ENCODE measurements around the gene CYP2A6.
"Not testable (repeated sequence)": the region's sequence is repeated elsewhere in the genome, so short reads cannot be mapped to it uniquely, and the experiment has no call there.

Gene CYP2A6

DNA sequence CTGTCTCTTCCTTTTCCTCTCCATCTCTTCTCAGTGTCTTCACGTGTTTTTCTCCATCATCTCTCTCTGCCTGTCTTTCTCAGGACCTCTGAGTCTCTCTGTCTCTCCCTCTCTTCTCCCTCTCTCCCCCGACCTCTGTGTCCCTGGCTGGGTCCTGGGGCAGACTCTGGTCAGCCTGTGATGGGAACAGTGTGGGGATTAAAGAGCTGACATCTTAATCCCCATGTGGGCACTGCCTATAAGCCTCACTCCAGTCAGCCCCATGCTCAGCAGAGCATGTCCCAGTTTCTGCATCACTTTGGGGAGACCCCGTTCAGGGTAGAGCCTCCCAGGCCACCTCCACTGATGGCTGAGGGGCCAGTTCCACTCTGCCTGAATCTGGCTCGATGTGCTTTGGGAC is 35.0 kb downstream of the CYP2A6 start:
- DNase-seq = no peak

DNA sequence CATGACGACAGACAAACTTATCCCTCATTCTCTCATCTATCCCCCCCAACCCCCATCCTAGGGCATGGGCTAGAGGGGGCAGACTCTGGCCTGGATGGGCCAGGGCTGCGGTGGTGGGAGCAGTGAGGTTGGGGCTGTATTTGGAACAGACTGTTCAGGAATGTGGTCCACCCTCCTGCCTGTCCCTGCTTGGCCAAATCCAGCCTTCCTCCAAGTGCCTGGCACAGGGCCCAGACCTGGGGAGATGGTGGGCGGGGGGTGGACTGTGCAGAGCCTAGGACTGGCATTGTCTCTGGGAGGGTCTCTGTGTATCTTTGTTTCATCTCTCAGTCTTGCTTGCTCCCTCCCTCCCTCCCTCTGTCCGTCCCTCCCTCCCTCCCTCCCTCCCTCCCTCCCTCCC is 37.1 kb downstream of the CYP2A6 start:
- DNase-seq = no peak

DNA sequence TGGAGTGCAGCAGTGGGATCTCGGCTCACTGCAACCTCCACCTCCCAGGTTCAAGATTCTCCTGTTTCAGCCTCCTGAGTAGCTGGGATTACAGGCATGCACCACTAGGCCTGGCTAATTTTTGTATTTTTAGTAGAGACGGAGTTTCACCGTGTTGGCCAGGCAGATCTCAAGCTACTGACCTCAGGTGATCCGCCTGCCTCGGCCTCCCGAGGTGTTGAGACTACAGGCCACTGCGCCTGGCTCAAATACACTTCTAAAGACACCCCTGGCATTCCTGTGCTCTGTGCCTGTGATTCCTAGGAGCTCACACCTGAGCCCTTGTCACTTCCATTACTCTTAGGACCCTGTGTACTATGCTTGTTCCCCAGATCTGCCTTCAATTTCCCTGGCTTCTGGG is 37.7 kb downstream of the CYP2A6 start:
- DNase-seq = not testable (repeated sequence)

DNA sequence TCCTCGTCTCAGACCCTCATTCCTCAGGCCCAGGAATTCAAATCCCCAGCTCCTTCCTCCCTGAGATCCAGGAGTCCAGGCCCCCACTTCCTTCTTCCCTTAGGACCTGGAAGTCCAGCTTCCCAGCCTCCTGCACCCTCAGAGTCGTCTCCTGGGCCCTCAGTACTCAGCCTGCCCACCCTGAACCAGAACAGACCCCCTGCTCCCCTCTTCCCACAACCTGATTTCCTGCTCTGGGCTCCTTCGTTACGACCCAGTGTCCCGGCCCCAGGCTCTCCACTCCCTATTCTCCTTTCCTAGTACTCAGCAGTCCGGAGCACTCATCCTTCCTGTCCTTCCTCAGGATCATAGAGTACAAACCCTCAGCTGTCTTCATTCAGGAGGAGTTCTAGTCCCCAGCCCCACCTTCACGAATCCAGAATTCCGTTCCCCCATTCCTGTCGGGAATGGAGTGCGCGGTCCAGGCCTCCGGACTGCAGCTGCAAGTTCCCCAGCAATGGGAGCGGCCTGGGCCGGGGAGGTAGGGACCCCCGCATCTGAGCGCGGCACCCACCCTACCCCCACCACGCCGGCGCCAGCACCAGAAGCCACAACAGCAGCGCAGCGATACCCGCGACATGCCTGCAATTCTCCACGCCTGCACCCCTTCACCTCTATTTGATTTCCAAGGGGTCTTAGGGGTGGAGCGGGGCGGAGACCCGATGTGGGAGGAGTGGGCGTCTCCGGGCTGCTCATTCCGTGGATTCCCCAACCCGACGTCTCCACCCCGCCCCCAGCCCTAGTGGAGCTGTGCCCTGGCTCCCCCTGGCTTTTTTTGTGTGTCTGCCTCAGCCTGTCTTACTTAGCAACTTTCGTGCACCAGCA is 38.5 kb downstream of the CYP2A6 start:
- DNase-seq = no peak

DNA sequence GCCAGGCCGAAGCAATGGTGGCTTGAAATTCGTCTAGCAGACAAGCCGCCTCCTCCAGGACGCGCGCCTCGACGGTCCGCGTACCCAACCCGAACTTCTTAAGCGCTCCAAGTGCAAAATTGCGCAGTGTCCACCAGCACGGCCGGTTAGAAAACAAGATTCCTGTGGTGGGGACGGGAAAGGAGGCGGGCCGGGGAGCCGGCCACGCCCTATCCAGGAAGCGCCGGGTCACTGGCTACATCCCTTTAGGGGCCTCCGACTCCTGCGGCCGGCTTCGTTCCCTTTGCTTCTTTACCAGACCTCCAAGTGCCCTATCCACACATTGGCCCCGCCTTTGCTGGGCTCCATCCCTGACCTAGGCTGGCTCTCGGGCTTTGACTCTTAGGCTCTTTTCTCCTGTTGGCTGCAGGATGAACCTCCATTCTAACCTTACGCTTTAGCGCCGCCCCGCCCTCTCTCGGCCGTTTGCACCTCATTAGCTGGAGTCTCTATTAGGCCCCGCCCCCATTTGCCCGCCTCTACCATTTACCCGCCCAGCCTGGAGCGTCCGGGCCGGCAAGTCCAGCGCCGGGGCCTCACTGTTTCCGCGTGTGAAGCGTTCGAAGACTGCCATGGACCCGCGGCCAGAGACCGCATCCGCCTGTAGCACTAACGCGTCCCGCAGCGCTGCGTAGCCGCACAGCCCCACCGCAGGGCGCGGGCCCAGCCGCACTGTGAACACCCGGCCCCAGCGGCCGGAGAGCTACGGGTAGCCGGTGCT is 39.4 kb downstream of the CYP2A6 start:
- DNase-seq = peak; percentile 82

DNA sequence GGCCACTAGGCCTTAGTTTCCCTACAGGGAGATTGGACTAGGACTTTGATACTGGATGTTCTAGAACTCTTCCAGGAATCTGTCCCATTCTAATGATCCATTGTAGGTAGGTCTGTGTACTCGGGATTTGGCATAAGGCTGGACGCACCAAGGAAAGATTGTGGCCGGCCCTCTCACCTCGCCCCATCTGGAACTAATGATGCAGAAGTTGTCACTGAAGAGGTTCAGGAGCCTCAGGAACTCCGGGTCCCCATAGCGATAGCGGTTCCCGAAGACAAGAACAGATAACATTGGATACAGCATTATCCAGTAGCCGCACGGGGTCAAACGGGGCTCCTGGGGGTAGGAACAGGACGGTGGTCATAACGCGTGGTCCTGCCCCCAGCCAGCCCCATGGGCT is 40.1 kb downstream of the CYP2A6 start:
- DNase-seq = no peak

DNA sequence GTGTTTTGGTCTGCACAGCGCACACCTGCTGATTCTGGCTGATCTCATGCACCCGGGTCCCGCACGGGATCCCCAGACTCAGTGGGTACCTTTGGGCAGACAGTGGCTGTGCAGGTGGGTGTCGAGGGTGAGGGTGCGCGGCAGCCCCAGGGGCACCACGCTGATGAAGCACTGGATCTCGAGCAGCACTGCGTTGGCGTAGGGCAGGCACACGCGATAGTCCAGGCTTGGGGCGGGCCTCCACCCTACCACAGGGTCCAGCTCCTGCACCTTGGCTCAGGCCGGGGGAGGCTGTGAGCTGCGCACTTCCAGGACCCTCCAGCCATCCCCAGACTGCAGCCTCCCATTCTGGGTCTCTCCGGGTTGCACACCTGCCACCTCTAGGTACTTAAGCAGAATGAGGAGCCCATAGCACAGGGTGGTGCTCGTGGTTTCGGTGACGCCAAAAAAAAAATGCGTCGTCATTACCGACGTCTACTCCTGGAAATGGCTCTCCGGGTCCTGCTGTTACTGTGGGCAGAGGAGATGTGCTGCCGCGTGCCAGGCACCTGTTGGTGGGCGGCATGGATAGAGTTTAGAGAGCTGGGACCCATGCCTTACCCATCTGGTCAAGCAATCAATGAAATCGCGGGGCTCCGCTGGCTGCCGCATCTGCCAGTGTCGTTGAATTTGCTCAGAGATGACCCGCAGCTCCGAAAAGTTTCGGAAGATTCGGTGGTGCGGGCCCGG is 40.7 kb downstream of the CYP2A6 start:
- DNase-seq = no peak

DNA sequence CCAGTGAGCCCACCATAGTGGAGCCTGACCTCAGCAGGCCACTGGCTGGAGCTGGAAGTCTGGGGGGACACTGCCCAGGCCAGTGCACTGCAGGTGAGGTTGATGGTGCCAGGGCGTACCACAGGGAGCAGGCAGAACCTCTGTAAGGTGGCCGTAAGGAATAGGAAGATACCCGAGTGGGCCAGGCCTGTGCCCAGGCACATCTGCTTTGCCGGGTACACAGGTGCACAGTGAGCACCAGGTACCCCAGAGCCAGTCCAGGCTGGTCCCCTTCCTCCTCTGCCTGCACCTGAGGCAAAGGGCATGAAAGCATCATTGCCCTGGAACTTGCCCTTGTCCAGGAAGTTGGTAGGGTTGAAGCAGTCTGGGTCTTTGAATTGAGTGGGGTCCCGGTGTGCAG is 41.8 kb downstream of the CYP2A6 start:
- DNase-seq = no peak

DNA sequence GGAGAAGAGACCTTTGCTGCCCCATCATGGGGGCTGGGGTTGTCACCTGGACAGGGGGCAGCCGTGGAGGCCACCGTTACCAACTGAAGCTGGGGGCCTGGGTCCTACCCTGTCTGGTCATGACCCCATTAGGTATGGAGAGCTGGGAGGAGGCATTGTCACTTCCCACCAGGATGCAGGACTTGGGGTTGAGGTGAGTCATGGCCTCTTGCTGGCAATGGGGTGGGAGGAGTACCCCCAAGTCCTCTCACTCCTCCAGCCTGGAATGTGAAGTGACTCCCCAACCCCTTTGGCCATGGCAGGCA is 42.3 kb downstream of the CYP2A6 start:
- DNase-seq = no peak

DNA sequence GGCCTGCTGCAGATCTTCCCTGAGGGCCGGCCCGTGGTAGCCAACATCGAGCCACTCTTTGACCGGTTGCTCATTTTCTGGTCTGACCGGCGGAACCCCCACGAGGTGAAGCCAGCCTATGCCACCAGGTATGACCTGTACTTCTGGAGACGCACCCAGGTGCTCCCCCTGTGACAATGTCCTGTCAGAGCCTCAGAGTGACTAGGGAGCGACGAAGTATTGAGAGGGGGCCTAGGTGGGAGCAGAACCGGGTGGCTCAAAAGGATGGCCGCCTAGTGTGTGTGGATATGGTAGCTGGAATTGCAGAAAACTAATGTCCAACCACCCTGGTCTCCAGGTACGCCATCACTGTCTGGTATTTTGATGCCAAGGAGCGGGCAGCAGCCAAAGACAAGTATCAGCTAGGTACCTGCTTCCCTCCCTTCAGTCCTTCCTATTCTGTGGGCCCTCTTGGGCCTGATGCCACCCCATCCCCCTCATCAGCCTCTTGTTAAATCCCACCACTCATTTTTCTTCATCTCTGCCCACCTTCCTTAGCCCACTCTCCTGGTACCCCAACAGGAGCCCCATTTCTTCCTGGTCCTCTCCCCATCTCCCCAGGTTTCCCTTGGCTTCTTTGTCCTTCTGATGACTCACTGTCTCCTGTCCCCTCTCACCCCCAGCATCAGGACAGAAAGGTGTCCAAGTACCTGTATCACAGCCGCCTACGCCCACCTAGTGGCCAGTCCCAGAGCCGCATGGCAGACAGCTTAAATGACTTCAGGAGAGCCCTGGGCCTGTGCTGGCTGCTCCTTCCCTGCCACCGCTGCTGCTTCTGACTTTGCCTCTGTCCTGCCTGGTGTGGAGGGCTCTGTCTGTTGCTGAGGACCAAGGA is 42.9 kb downstream of the CYP2A6 start:
- no peak for DNase-seq

DNA sequence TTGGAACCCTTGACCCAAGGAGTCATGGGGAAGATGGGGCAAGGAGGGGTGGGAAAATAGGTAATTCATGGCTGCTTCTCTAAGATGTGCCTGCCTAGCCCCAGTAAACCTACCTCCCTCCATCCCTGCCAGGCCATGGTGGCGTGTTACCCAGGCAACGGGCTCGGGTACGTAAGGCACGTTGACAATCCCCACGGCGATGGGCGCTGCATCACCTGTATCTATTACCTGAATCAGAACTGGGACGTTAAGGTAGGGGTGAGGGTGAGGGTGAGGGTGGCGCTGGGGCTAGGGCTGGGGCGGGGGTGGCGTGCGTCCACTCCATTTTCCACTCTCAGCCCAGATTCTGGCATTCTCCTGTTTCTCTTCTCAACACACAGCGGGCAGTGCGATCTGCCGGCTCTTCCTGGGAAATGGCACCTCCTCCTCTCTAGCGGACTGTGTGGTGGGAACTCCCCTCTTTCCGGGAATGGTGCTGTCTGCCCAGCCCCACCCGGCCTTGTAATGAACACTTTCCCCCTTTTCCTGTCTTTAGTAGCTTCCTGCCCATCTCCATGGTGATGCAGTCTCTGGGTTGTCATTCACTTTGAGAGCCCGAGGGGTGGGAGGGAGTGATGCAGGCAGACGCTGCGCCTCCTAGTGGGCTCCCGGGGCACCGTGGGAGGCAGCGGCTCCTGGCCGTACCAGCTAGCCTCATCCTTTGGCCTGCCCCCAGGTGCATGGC is 43.7 kb downstream of the CYP2A6 start:
- peak; percentile 91 for DNase-seq

DNA sequence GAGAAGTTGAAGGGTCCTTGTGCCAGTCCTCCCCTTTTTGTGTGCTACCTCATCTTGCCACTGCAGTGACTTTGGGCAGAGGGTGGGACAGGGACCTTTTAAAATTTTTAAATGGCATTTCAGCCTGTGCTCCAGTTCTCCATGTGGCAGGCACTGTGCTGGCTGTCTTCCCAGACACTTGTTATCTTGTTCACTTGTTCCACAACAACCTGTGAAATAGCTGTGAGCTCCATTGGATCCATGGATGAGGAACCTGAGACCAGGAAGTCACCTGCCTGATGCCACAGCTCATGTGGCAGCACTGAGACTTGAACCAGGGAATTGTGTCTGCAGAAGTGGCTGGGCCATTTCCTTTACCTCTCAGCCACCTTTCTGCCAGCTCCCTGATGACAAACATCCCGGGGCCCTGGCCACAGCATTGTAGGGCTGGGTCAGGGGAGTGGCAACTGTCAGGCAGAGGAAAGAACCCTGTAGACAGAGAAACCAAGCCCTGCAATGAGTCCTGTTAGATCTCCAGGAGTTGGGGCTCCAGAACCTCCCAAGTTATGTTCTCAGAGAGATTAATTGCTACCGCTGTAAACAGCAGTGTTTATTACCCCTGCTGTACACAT is 44.9 kb downstream of the CYP2A6 start:
- peak; percentile 79 for DNase-seq

DNA sequence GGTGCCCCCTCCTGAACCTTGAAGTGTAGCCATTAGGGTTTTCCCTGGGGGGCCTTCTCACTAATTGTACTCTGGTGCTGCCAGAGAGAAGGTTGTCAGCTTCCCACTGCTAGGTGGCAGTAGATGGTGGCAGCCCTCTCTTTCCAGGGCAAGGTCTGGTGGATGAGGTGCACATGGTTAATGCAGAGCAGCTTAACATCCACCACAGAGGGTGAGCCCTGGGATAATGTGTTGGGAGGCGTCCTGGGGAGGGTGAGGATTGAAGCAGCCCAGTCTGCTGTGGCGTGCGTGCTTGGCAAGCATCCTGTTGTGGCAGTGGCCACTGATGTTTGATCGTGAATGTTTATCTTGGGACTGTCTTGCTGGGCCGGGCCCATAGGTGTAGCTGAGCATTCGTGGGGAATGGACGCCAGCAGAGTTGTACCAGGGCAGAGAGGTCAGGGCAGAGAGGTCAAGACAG is 45.4 kb downstream of the CYP2A6 start:
- no peak for DNase-seq

DNA sequence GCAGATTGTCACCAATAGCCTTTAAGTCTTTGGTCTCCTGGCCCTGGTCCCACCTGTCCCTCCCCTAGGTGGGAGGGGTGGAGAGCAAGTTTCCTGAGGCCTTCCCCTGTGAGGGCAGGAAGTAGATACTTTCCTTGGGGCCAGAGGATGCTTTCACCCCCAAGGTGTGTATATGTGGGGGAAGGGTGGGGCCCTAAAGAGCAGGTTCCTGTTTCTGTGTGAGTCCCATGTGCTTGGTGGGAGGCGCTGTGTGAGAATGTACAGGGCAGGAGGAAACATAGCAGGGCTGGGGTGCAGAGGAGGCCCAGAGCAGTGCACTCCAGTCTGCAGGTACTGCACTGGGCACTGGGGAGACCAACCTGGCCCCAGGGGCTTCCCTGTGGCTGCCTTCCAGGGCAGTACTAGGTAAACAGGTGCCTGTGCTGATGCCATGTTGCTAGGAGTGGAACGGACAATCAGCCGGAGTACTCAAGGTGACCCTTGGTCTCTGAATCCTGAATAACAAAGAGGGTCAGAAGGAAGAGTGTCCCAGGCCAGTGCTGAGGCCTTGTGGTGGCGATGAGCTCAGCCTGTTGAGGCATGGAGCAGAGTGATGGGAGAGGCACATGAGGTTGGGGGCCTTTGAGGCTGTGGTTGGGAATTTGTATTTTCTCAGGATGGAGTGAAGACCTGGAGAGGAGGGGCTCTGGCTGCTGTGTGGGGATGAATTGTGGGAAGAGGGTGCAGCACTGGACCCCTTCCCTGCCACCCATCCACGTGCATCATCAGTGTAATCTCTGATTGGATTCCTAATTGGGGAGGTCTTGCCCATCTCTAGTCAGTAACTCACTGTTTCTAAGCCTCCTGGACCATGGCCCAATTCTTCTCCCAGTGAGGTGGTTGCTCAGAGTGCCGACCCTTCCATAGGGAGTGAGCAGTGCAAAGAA is 46.1 kb downstream of the CYP2A6 start:
- DNase-seq = peak; percentile 85

DNA sequence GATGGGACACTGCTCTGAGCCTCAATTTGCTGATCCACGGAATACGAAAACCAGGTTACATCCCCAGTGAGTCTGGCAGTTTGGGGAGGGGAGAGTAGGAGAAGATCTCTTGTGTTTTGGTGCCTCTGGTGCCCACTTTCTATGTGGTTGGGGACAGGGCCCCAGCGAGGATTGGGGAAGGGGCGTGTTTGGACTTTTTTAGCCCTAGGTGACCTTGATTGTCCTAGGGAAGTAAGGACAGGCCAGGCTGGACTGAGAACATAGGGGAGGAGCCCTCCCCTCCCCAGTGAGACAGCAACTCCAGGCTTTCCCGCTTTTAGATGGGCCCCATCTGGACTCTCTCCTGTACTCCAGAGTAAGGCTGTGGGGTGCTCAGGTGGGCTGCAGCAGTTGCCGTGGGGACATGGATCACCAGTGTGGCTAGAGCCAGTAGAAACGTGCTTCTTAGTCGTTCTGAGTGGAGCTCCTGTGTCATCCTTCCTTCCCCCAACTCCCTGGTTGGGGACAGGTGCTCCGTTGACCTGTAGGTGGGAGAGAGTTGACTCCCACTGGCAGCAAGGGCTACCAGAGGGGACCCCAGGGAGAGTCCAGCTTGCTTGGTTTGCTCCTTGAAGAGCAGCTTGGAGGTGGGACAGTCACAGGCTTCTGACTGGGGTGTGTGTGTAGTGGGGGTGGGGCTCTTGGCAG is 46.9 kb downstream of the CYP2A6 start:
- no peak for DNase-seq

DNA sequence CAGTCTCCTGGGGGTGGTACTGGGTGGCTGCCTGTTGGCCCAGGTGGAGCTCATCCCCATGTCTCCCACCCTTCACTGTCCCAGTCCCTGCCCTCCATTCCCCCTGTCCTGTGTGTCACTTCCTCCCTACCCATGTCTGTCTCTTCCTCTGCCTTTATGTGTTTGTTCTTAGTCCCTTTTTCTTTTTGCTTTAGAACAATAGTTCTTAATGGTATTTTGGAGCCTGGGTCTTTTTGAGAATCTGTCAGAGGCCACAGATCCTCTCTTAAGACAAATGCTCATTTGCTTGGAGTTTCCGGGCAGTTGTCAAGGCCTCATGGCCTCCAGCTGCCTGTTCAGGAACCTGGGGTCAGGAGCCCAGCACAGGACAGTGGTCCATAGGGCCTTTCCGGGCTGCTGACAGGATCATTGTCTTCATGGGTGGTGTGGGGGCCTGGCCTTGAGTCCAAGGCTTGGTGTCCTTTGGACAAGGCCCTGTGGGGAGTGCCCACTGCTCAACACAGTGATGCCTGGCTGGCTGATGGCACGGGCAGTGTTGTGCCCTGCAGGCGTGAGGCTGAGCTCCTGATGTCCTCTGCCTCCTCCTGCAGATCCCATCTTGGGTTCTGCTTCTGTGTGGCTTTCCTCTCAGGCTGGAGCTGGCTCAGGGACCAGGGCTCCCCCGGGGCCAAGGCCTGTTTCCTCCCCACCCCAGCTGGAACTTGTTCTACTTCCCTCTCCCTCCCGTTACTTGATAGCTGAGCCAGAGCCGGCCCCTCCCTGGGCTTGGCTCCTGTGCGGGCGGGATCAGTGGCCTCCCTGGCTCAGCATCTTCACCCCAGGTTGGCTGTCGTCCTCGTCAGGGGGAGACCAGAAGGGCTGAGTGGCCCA is 47.7 kb downstream of the CYP2A6 start:
- DNase-seq = no peak

DNA sequence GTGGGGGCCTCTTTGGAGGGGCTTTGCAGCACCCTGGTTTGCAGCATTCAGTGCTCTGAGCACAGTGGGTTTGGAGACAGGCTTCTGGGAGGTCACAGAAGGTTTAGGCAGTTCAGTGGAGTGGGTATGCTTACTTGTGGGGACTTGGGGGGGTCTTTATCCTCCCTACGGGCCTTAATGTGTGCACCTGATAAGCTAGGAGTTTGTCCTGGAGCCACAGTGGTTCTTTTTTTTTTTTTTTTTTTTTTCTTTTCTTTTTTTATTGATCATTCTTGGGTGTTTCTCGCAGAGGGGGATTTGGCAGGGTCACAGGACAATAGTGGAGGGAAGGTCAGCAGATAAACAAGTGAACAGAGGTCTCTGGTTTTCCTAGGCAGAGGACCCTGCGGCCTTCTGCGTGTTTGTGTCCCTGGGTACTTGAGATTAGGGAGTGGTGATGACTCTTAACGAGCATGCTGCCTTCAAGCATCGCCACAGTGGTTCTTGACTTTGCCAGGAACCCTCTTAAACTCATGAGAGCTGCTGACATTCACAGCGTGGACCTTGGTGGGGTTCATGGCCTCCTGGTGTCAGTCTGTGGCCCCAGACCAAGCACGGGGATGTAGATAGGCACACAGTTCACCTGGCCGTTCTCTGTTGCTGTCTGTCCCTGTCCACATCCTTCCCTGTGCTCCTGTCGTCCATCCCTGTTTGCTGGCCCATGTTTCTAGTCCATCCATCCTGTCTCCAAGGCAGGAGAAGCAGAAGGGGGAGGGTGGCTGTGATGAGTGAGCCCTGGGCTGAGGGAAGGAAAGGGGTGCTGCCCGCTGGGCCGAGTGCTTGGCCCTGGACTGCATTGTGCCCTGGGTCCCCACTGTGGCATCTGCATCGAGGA is 48.6 kb downstream of the CYP2A6 start:
- DNase-seq = no peak

DNA sequence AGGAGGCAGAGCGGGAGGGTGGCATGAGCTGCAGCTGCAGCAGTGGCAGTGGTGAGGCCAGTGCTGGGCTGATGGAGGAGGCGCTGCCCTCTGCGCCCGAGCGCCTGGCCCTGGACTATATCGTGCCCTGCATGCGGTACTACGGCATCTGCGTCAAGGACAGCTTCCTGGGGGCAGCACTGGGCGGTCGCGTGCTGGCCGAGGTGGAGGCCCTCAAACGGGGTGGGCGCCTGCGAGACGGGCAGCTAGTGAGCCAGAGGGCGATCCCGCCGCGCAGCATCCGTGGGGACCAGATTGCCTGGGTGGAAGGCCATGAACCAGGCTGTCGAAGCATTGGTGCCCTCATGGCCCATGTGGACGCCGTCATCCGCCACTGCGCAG is 49.3 kb downstream of the CYP2A6 start:
- no peak for DNase-seq
